Measurements from ENCODE around the gene GPR148.

The GPR148 gene

DNA sequence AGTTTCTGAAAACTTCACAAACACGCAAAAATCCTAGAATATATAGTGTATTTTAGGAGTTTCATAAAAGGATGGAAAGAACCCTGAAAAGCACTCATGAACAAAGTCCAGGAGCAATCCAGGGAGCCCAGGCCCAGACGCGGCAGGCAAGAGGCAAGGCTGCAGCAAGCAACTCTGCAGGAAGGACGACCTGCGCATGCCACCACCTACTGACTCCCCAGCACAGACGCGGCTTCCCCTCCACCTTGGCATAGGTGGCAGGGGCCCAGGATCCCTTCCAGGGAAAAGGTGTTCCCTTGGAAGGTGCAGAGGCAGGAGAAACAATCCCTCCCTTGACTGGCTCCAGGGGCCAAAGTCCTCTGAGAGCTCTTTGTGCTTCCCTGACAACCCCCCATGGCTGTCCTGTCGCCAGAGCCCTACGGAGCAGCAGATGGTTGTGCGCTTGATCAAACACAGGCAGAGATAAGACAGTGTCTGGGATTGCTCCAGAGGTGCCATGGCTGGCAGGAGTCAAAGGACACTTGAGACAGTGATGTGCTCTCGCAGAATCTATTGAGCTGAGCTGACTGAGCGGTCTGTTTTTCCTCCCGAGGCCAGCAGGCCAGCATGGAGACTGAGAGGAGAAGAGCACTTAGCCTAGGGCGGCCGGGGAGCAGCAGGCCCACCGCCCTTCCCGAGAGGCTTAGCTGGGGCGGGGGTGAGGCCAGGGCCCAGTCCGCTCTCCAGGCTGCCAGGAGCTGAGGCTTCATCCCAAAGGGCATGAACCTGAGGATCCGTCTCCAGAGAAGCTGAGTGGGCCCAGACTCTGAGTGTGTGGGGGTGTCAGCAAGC lies 15.6 kb downstream of the GPR148 start:
- H3K36me3 ChIP-seq (ENCODE audit: control insufficient read depth, insufficient read depth, low read length), result no peaks in the 10 kb centered on the region
- no peak for DNase-seq (ENCODE audit: extremely low read depth, insufficient read length)
- H3K4me3 ChIP-seq (replicated peaks; ENCODE audit: low read depth, low read length), result no peak overlapping the region
- H3K27me3 ChIP-seq (replicated peaks; ENCODE audit: control insufficient read depth, insufficient read depth, low read length), result no peaks in the 10 kb centered on the region; the same call in 1 of the 2 replicates
- TF ChIP-seq, protein P1, sequence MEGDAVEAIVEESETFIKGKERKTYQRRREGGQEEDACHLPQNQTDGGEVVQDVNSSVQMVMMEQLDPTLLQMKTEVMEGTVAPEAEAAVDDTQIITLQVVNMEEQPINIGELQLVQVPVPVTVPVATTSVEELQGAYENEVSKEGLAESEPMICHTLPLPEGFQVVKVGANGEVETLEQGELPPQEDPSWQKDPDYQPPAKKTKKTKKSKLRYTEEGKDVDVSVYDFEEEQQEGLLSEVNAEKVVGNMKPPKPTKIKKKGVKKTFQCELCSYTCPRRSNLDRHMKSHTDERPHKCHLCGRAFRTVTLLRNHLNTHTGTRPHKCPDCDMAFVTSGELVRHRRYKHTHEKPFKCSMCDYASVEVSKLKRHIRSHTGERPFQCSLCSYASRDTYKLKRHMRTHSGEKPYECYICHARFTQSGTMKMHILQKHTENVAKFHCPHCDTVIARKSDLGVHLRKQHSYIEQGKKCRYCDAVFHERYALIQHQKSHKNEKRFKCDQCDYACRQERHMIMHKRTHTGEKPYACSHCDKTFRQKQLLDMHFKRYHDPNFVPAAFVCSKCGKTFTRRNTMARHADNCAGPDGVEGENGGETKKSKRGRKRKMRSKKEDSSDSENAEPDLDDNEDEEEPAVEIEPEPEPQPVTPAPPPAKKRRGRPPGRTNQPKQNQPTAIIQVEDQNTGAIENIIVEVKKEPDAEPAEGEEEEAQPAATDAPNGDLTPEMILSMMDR (IDR thresholded peaks at IDR 0.05; ENCODE audit: insufficient read depth, low read length, poor library complexity, severe bottlenecking), result no peak

DNA sequence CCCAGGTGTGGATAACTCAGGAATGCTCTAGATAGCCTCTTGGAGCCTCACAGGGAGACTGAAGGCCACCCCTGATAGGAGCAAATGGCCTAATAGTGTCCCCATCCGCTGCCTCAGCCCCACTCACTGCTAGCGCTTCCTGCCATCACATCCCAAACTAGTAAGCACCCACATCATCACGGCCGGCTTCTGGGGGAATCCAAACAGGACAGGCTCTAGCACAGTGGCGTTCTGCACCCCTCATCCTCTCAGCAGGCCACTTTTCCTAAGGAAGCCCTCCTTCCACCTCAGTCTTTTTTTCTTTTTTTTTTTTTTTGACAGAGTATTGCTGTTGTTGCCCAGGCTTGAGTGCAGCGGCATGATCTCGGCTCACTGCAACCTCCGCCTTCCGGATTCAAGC lies 20.2 kb downstream of the GPR148 start:
- Histone ChIP-seq H3K4me3 (replicated peaks; ENCODE audit: low read depth, low read length) (no peak overlapping the region), H3K27me3 (replicated peaks; ENCODE audit: control insufficient read depth, insufficient read depth, low read length) (no peaks in the 10 kb centered on the region), H3K36me3 (ENCODE audit: control insufficient read depth, insufficient read depth, low read length) (no peaks in the 10 kb centered on the region)
- no peak for DNase-seq (ENCODE audit: extremely low read depth, insufficient read length)
- TF ChIP-seq, protein P1 (IDR thresholded peaks at IDR 0.05; ENCODE audit: insufficient read depth, low read length, poor library complexity, severe bottlenecking), result no peak

DNA sequence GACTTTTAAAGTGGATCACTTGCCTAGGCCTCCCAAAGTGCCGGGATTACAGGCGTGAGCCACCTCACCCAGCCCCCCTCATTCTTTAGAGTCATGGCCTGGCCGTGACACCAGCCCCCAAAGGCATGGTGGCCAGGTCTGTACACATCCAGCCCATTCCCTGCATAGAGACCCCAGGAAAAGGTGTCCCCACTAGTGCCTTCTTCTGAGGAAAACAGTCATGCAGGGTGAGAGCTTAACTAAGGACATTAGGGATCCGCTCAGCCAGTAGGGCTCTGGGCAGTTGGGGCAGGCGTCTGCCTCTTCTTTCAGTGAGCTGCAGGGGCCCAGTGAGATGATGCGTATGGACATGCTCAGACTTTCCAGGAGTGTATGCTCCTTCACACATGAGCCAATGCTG lies 20.8 kb downstream of the GPR148 start:
- no peak for DNase-seq (ENCODE audit: extremely low read depth, insufficient read length)
- H3K27me3 ChIP-seq (replicated peaks; ENCODE audit: control insufficient read depth, insufficient read depth, low read length), result no peaks in the 10 kb centered on the region
- no peak overlapping the region for H3K4me3 ChIP-seq (replicated peaks; ENCODE audit: low read depth, low read length)
- H3K36me3 ChIP-seq (ENCODE audit: control insufficient read depth, insufficient read depth, low read length), result no peaks in the 10 kb centered on the region
- TF ChIP-seq, protein P1 (IDR thresholded peaks at IDR 0.05; ENCODE audit: insufficient read depth, low read length, poor library complexity, severe bottlenecking), result no peak

DNA sequence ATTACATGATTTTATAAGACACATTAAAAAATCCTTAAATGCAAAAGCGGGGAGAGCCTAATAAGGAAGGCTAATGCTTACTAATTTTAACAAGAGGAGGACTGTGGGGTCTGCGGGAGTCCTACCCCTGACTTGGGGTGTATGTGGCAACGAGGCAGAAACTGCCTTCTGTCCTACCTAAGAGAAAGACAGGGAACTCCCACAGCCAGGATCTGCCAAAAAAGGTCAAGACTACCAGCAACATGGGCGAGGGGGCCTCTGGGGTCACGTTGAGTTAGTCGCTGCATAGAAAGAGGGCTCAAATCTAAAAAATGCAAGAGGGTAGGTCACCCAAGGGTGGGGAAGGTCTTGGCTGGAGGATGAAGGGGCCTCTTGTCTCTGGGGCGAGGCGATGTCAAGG lies 25.9 kb downstream of the GPR148 start:
- TF ChIP-seq, protein P1 (IDR thresholded peaks at IDR 0.05; ENCODE audit: insufficient read depth, low read length, poor library complexity, severe bottlenecking), result no peak
- Histone ChIP-seq H3K27me3 (replicated peaks; ENCODE audit: control insufficient read depth, insufficient read depth, low read length) (peaks cover 8% of the 10 kb centered on the region; the same call in 1 of the 2 replicates), H3K4me3 (replicated peaks; ENCODE audit: low read depth, low read length) (no peak overlapping the region), H3K36me3 (ENCODE audit: control insufficient read depth, insufficient read depth, low read length) (no peaks in the 10 kb centered on the region)
- no peak for DNase-seq (ENCODE audit: extremely low read depth, insufficient read length)

DNA sequence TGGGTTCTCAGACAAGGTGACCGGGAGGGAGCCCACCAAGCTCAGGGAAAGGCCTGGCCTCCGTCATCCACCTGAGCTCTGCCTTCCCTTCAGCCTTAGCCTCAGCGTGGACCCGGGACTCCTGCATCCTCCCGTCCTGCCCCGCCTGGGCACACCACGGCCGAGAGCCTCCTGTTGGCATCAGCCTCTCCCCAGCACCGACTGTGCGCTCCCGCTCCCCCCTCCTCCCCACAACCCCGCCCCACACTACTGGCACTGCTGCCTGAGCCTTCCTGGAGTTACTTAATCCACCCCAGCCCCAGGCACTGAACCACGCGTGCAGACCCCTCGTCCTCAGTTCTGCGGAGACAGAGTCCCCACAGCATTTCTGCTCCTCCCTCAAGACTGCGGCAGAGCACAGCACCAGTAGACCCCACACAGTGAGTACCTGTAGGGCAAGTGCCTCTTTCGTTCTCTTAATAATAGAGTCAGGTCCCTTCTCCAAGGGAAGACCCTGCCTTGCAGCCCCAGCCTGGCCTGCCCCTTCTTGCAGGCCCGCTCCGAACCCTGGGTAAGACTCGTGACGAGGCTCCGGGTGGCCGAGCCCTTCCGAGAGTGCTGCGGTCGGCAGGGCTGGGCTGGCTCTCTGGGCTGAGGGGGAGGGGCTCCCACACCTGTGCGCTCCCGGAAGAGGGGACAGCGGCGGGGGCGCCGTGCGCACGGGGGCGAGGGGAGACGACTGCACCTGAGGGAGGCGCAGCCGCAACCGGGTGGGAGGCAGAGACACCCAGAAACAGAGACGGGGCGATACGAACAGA lies 26.6 kb downstream of the GPR148 start, which contains the start of gene AMER3:
TSS of gene AMER3 (plus strand) at position 285 of the 797 bp plus-strand sequence. CDS start 6,533 bp downstream, outside the sequence.
- peaks cover 8% of the 10 kb centered on the region; the same call in 1 of the 2 replicates for H3K27me3 ChIP-seq (replicated peaks; ENCODE audit: control insufficient read depth, insufficient read depth, low read length)

More for the DNA sequence above, 26.6 kb downstream of the GPR148 start, which contains the start of gene AMER3:
- no peaks in the 10 kb centered on the region for H3K36me3 ChIP-seq (ENCODE audit: control insufficient read depth, insufficient read depth, low read length)
- TF ChIP-seq, protein P1 (IDR thresholded peaks at IDR 0.05; ENCODE audit: insufficient read depth, low read length, poor library complexity, severe bottlenecking), result no peak
- H3K4me3 ChIP-seq (replicated peaks; ENCODE audit: low read depth, low read length), result no peak within 1 kb of the TSS; the same call in 1 of the 2 replicates
- DNase-seq (ENCODE audit: extremely low read depth, insufficient read length), result no peak

Data from GM06990 (cell line).